ENCODE data around the gene NANOGP8. TPM values are rescaled to one million over a fixed set of nuclear protein-coding genes. Genes with fewer than 3 reads are reported as not detected.

The NANOGP8 gene
- total and polyA plus RNA-seq, 9 donors = 0.16 to 3.3 (median 0.92) TPM

DNA sequence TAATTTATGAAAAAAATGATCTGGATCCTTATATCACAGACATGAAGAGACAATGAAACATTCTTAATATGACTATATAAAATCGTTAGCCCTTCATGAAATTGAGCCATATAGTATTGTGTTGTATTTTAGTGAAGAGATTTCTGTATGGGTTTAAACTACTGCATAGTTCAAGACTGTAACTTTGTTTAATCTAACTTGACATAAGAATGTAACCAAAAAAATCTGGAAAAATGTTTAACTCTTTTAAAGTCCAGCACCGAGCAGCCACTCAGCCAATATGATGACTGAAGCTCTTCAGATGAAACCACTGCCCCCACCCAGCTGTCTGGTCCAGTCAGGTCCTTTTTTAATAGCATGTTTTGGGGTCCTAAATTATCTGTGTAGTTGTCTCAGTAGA, 4.9 kb downstream of the NANOGP8 start:
- no peak for TF ChIP-seq EP300 (IDR thresholded peaks at IDR 0.05)
- TF ChIP-seq POLR2A (IDR thresholded peaks at IDR 0.05) = no peak
- TF ChIP-seq, protein P1, sequence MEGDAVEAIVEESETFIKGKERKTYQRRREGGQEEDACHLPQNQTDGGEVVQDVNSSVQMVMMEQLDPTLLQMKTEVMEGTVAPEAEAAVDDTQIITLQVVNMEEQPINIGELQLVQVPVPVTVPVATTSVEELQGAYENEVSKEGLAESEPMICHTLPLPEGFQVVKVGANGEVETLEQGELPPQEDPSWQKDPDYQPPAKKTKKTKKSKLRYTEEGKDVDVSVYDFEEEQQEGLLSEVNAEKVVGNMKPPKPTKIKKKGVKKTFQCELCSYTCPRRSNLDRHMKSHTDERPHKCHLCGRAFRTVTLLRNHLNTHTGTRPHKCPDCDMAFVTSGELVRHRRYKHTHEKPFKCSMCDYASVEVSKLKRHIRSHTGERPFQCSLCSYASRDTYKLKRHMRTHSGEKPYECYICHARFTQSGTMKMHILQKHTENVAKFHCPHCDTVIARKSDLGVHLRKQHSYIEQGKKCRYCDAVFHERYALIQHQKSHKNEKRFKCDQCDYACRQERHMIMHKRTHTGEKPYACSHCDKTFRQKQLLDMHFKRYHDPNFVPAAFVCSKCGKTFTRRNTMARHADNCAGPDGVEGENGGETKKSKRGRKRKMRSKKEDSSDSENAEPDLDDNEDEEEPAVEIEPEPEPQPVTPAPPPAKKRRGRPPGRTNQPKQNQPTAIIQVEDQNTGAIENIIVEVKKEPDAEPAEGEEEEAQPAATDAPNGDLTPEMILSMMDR (IDR thresholded peaks at IDR 0.05) = no peak
- WGBS, 3 donors = 24 to 32% (median 25%) methylated on average over 2 of the region's 2 CpGs
- H3K4me3 ChIP-seq = no peak overlapping the region
- DNase-seq = no peak
- H3K36me3 ChIP-seq = no peaks in the 10 kb centered on the region
- H3K27ac ChIP-seq = no peak overlapping the region
- H3K4me1 ChIP-seq (ENCODE audit: insufficient read depth) = no peaks in the 10 kb centered on the region
- no peaks in the 10 kb centered on the region for H3K27me3 ChIP-seq
- intact Hi-C loops (cut with DNase I) = no loop called here
- no peaks in the 10 kb centered on the region for H3K9me3 ChIP-seq

DNA sequence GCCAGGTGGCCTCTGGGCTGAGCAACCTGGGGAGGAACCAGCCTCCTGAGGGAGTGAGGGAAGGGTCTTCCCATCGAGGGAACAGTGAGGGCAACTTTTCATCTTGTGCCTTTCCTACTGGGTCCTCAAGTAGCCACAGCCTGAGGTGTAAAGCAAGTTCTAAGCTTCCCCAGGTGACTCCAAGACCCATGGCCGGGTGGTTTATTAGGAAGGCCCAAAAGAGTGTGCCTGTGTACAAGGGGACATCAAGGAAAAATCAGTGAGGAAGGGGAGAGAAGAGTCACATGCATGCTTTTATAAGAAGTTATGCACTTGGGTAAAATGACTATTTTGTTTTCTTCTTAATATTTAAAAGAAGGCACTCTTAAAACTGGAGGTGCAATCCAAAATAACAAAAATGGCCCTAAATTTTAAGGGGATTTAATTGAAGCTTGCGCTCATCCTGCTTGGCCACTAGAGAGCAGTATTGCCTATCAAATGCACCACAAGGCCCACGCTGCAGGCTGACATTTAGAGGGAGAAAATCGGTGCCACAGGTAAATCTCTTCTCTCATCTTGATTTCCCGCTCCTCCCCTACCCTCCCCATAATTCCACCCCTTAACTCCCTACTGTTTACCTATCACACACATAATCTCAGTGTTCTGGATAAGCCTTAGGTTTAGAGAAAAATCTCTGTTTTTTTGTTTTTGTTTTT, 6.7 kb downstream of the NANOGP8 start:
- Histone ChIP-seq H3K9me3 (no peaks in the 10 kb centered on the region), H3K36me3 (no peaks in the 10 kb centered on the region), H3K4me3 (no peak overlapping the region), H3K27me3 (no peaks in the 10 kb centered on the region), H3K4me1 (ENCODE audit: insufficient read depth) (no peaks in the 10 kb centered on the region), H3K27ac (no peak overlapping the region)
- peak in 2 of 5 donors; percentile 19 to 57 for DNase-seq
- 26 to 28% (median 26%) methylated on average over 6 of the region's 6 CpGs for WGBS, 3 donors
- TF ChIP-seq, protein P1 (IDR thresholded peaks at IDR 0.05) = peak; percentile 68 to 81 (median 77)
- TF ChIP-seq EP300 (IDR thresholded peaks at IDR 0.05) = no peak
- intact Hi-C loops (cut with DNase I) = no loop called here

DNA sequence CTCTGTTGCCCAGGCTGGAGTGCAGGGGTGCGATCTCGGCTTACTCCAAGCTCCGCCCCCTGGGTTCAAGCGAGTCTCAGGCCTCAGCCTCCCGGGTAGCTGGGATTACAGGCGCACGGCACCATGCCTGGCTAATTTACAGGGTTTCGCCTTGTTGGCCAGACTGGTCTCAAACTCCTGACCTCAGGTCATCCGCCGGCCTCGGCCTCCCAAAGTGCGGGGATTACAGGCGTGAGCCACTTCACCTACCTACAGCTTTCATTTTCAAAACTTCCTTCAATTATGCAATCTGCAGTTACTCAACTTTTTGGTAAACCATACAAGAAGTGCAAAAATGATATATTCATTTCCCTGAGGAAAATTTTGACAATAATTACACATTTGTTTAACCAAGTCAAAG, 14.0 kb downstream of the NANOGP8 start:
- WGBS, 3 donors = 94 to 97% (median 96%) methylated on average over 13 of the region's 13 CpGs

DNA sequence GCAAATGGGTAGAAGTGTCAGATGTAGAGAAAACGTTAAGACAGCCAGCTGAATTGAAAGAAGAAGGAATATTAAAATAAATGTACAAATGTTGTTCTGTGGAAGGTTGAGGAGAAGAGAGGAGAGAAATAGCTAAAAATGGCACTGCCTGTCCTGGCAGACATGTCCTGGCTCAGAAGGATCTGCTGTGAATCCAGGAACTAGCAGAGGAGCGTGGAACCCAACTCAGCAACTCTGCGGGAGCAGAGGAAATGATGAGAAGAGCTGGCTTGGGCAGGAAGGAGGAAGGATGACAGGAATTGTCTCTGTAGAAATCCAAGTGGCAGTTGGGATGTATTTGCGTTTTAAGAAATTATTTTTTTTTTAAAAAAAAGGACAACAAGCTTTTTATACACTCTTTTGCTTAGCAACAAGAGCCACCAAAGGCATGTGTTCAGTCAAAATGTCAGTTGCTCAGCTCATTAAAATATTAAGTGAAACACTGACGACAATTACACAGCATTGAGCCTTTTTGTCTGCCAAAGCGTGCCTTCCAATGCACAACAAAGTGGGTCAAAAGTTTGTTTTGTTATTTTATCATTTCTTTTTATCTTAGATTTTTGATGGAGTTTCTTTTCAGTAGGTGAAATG, 16.1 kb downstream of the NANOGP8 start:
- H3K4me3 ChIP-seq = no peak overlapping the region
- no peaks in the 10 kb centered on the region for H3K36me3 ChIP-seq
- H3K9me3 ChIP-seq = no peaks in the 10 kb centered on the region
- H3K4me1 ChIP-seq (ENCODE audit: insufficient read depth) = peaks cover 3% of the 10 kb centered on the region
- DNase-seq = no peak
- TF ChIP-seq EP300 (IDR thresholded peaks at IDR 0.05) (no peak), POLR2A (IDR thresholded peaks at IDR 0.05) (no peak)
- TF ChIP-seq, protein P1 (IDR thresholded peaks at IDR 0.05) = no peak
- WGBS, 3 donors = 85 to 93% (median 87%) methylated on average over 6 of the region's 6 CpGs
- no peaks in the 10 kb centered on the region for H3K27me3 ChIP-seq
- no peak overlapping the region for H3K27ac ChIP-seq
- intact Hi-C loops (cut with DNase I) = no loop called here

More for the DNA sequence above, 14.0 kb downstream of the NANOGP8 start:
- Histone ChIP-seq H3K27ac (no peak overlapping the region), H3K27me3 (no peaks in the 10 kb centered on the region), H3K36me3 (no peaks in the 10 kb centered on the region), H3K4me1 (ENCODE audit: insufficient read depth) (peaks cover 2% of the 10 kb centered on the region), H3K9me3 (no peaks in the 10 kb centered on the region), H3K4me3 (no peak overlapping the region)
- TF ChIP-seq POLR2A (IDR thresholded peaks at IDR 0.05) (no peak), EP300 (IDR thresholded peaks at IDR 0.05) (no peak)
- TF ChIP-seq, protein P1 (IDR thresholded peaks at IDR 0.05) = no peak
- DNase-seq = no peak
- intact Hi-C loops (cut with DNase I) = no loop called here
